CD4-positive, alpha-beta T cell (primary cell): ENCODE results near the gene AGBL1. TPM values are rescaled to one million over a fixed set of nuclear protein-coding genes. Genes with fewer than 3 reads are reported as not detected.

ENCODE experiments used
- ATAC-seq: fragments of 200-7000 bp; cut with Tn5 transposase; one replicate; pipeline ENCODE4 v1.10.0; 2022; ENCODE audit warnings: mild to moderate bottlenecking; ENCODE audit not compliant: poor library complexity
- CTCF ChIA-PET: fragments of 350-600 bp; sonication (Branson Sonifier 250); formaldehyde crosslinking; loops from one replicate; lab custom pipeline; 2021; ENCODE audit warnings: antibody characterized with exemption, inconsistent platforms; lab: Charles Lee
- POLR2A ChIA-PET: fragments of 350-600 bp; sonication (Branson Sonifier 250); formaldehyde crosslinking; loops from one replicate; lab custom pipeline; 2021; ENCODE audit warnings: antibody characterized with exemption, inconsistent platforms; lab: Charles Lee
- DNase-seq, 14 experiments: peaks; one replicate each; pipeline ENCODE4 v3.0.0-alpha.2; 2013 to 2020; ENCODE audit warnings: mixed read lengths in 2 of 14
- H3K27ac ChIP-seq, 2 donors: one replicate each; pipeline versions ENCODE4 v1.5.1 to v1.7.0; 2013; ENCODE audit warnings: low read length in 2 of 2, low read depth in 1 of 2, mild to moderate bottlenecking in 1 of 2
- H3K27me3 ChIP-seq, 2 experiments: 1 replicate in 1 of 2; 2 replicates in 1 of 2; pipeline versions ENCODE4 v1.6.1 to v1.7.0; 2013; ENCODE audit warnings: low read length in 2 of 2, control low read depth in 1 of 2, mild to moderate bottlenecking in 1 of 2, moderate library complexity in 1 of 2; ENCODE audit not compliant: insufficient read depth in 2 of 2, control insufficient read depth in 1 of 2
- H3K36me3 ChIP-seq: one replicate; pipeline ENCODE4 v1.6.1; 2013; ENCODE audit warnings: low read length, control low read depth; ENCODE audit not compliant: insufficient read depth
- H3K4me1 ChIP-seq: one replicate; pipeline ENCODE4 v1.6.1; 2013; ENCODE audit warnings: low read length, control low read depth; ENCODE audit not compliant: insufficient read depth
- H3K4me3 ChIP-seq: one replicate; pipeline ENCODE4 v1.5.1; 2013; ENCODE audit warnings: mild to moderate bottlenecking, low read length, moderate library complexity
- H3K9me3 ChIP-seq, 2 experiments: 1 replicate in 1 of 2; 2 replicates in 1 of 2; pipeline versions ENCODE4 v1.6.1 to v1.7.0; 2013; ENCODE audit warnings: low read length in 2 of 2, mild to moderate bottlenecking in 2 of 2, control low read depth in 1 of 2, moderate library complexity in 1 of 2; ENCODE audit not compliant: control insufficient read depth in 1 of 2, insufficient read depth in 1 of 2
- H3K27ac Mint-ChIP-seq: one replicate; pipeline ENCODE4 v1.8.0; 2020; ENCODE audit warnings: mixed read lengths
- H3K27me3 Mint-ChIP-seq: one replicate; pipeline ENCODE4 v1.8.0; 2021; ENCODE audit warnings: mixed read lengths
- H3K36me3 Mint-ChIP-seq: one replicate; pipeline ENCODE4 v1.8.0; 2021; ENCODE audit warnings: low read depth, mixed read lengths
- H3K4me1 Mint-ChIP-seq: one replicate; pipeline ENCODE4 v1.8.0; 2021; ENCODE audit warnings: low read depth, mixed read lengths
- H3K4me3 Mint-ChIP-seq: one replicate; pipeline ENCODE4 v1.8.0; 2020; ENCODE audit warnings: mild to moderate bottlenecking, mixed read lengths
- H3K9me3 Mint-ChIP-seq: one replicate; pipeline ENCODE4 v1.8.0; 2020; ENCODE audit warnings: mixed read lengths
- intact Hi-C, 2 experiments: fragments of 100-400 bp; cut with DNase I in 1 of 2; cut with micrococcal nuclease in 1 of 2; formaldehyde crosslinking; loops; one replicate each; pipeline versions ENCODE4 v1.15.1 to v1.9.0; 2023 to 2025; cut with DNase I, micrococcal nuclease
- total RNA-seq, 174 experiments: library from RNA in 2 of 174; stranded (reverse) in 2 of 174; gene quantifications; one replicate each; pipeline ENCODE4 v1.2.3 and lab custom pipeline; 2021 to 2026
- TF ChIP-seq, protein P1 (sequence below): fragments of 200-600 bp; IDR thresholded peaks from one replicate; pipeline ENCODE4 v1.8.0; 2022; ENCODE audit warnings: antibody characterized with exemption, mild to moderate bottlenecking

The AGBL1 gene
- total RNA-seq, 2 experiments from 2014 or later = not detected

DNA sequence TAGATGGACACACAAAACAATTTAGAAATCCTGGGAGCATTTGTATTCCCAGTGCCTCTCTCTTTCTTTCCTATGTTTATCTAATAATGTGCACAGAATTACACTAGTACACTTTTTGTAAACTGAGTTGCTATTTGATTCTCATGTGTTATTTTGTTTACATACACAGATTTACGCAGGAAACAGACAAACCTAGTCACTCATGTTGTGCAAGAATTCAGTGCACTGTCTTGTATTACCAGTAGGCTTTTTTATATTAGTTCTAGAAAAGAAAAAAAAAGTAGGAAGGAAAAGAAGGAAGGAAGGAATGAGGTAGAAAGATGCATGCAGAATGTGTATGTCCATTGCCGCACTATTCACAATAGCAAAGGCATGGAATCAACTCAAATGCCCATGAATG lies 257.4 kb downstream of the AGBL1 start:
- no peaks in the 10 kb centered on the region for H3K36me3 Mint-ChIP-seq
- Histone ChIP-seq H3K9me3 (peaks cover 0 to 4% of the 10 kb centered on the region in 2 experiments), H3K4me1 (no peaks in the 10 kb centered on the region), H3K27me3 (peaks cover 0 to 3% of the 10 kb centered on the region in 2 experiments), H3K4me3 (no peak overlapping the region), H3K27ac (no peak overlapping the region), H3K36me3 (no peaks in the 10 kb centered on the region)
- TF ChIP-seq, protein P1, sequence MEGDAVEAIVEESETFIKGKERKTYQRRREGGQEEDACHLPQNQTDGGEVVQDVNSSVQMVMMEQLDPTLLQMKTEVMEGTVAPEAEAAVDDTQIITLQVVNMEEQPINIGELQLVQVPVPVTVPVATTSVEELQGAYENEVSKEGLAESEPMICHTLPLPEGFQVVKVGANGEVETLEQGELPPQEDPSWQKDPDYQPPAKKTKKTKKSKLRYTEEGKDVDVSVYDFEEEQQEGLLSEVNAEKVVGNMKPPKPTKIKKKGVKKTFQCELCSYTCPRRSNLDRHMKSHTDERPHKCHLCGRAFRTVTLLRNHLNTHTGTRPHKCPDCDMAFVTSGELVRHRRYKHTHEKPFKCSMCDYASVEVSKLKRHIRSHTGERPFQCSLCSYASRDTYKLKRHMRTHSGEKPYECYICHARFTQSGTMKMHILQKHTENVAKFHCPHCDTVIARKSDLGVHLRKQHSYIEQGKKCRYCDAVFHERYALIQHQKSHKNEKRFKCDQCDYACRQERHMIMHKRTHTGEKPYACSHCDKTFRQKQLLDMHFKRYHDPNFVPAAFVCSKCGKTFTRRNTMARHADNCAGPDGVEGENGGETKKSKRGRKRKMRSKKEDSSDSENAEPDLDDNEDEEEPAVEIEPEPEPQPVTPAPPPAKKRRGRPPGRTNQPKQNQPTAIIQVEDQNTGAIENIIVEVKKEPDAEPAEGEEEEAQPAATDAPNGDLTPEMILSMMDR = no peak
- intact Hi-C loops = no loop called here
- ChIA-PET CTCF (no interaction called here), POLR2A (no interaction called here)
- H3K4me3 Mint-ChIP-seq = no peak overlapping the region
- no peak overlapping the region for H3K27ac Mint-ChIP-seq
- no peaks in the 10 kb centered on the region for H3K9me3 Mint-ChIP-seq
- peaks cover 1% of the 10 kb centered on the region for H3K27me3 Mint-ChIP-seq
- ATAC-seq = no peak
- H3K4me1 Mint-ChIP-seq = no peaks in the 10 kb centered on the region
- DNase-seq = no peak

DNA sequence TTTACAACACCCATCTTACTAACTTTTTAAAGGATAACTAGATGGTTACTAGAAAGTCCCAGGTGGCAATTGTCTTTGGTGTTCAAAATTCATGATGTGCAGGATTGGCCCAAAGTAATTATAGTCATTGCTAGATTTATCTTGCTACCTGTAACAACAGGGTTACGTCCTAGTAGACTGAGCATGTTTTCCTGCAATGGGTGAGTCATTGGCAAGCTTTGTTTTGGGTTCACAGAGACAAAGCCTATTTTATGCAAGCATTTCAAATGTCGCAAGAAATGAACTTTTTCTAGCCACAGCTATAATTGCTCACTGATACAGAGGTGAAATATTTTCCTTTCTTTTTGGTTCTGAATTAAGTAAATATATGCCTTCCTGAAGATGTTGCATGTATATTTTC lies 267.6 kb downstream of the AGBL1 start:
- no peak for ATAC-seq
- H3K36me3 Mint-ChIP-seq = no peaks in the 10 kb centered on the region
- Histone ChIP-seq H3K4me1 (no peaks in the 10 kb centered on the region), H3K36me3 (no peaks in the 10 kb centered on the region), H3K27me3 (no peaks in the 10 kb centered on the region), H3K9me3 (no peaks in the 10 kb centered on the region), H3K4me3 (no peak overlapping the region), H3K27ac (no peak overlapping the region)
- intact Hi-C loops = no loop called here
- DNase-seq = no peak
- peaks cover 5% of the 10 kb centered on the region for H3K27me3 Mint-ChIP-seq
- TF ChIP-seq, protein P1 = no peak
- H3K27ac Mint-ChIP-seq = no peak overlapping the region
- no peak overlapping the region for H3K4me3 Mint-ChIP-seq
- CTCF ChIA-PET = no interaction called here
- H3K9me3 Mint-ChIP-seq = peaks cover 2% of the 10 kb centered on the region
- POLR2A ChIA-PET = no interaction called here
- no peaks in the 10 kb centered on the region for H3K4me1 Mint-ChIP-seq

DNA sequence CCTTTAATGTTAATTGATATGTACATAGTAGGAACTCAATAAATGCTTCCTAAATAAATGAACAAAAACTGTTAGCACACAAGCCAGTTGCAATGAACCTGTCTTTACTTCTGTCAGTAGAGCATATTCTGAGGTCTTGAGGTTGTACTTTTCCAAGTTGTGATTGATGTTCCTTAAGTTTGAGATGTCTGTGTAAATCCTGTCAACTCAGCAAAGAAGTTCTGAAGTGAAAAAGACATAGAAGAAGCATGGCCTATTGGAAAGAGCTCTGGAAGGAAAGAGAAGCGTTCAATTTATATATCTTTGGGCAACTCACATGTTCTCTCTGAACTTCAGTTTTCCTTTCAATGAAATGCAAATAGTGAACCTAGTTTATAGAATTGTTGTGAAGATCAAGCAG lies 269.9 kb downstream of the AGBL1 start:
- Histone ChIP-seq H3K4me3 (no peak overlapping the region), H3K27me3 (no peaks in the 10 kb centered on the region), H3K4me1 (no peaks in the 10 kb centered on the region), H3K27ac (no peak overlapping the region), H3K9me3 (no peaks in the 10 kb centered on the region), H3K36me3 (no peaks in the 10 kb centered on the region)
- CTCF ChIA-PET = no interaction called here
- intact Hi-C loops = no loop called here
- ATAC-seq = no peak
- Mint-ChIP-seq H3K27me3 (peaks cover 5% of the 10 kb centered on the region), H3K27ac (no peak overlapping the region), H3K4me3 (no peak overlapping the region), H3K4me1 (no peaks in the 10 kb centered on the region), H3K36me3 (no peaks in the 10 kb centered on the region), H3K9me3 (no peaks in the 10 kb centered on the region)
- no peak for DNase-seq
- POLR2A ChIA-PET = no interaction called here
- TF ChIP-seq, protein P1 = no peak
